Measurements from ENCODE around the gene NLE1. TPM values are rescaled to one million over a fixed set of nuclear protein-coding genes. Genes with fewer than 3 reads are reported as not detected.

The NLE1 gene
- total RNA-seq, 2 experiments from 2014 or later: 30.3 to 34.1 TPM

GRCh38 chr17:35144840-35145239 lies 2.7 kb upstream of the NLE1 start:
- H4K20me1 ChIP-seq (ENCODE audit: insufficient read depth, low read length): peaks cover 6% of the 10 kb centered on the region
- H3K4me1 ChIP-seq (ENCODE audit: insufficient read depth, low read length, poor library complexity, severe bottlenecking): peaks cover 14% of the 10 kb centered on the region
- intact Hi-C loops (cut with micrococcal nuclease; ENCODE audit: unreplicated experiment): no loop called here
- H3K9me3 ChIP-seq (ENCODE audit: low read length): no peaks in the 10 kb centered on the region
- POLR2A ChIA-PET: interaction anchor here (0.6 kb wide), 1 partner anchor 1070 kb away, joined by 6 read pairs; no protein-coding TSS in a partner anchor
- no peak overlapping the region for H3K27ac ChIP-seq (ENCODE audit: low read depth, low read length, poor library complexity, severe bottlenecking)
- no peak overlapping the region for H3K4me3 ChIP-seq (ENCODE audit: low read depth, low read length, poor library complexity, severe bottlenecking)
- TF ChIP-seq EZH2phosphoT487 (IDR thresholded peaks at IDR 0.05; ENCODE audit: borderline replicate concordance, low read depth, low read length): no peak
- no peak for TF ChIP-seq CTCF (conservative IDR thresholded peaks at IDR 0.05; ENCODE audit: low read length)
- no peaks in the 10 kb centered on the region for H3K9me2 ChIP-seq (ENCODE audit: insufficient read depth, low read length)
- H2AFZ ChIP-seq (ENCODE audit: low read length): no peak overlapping the region
- H3K79me2 ChIP-seq (ENCODE audit: insufficient read depth, low read depth, low read length): peaks cover 22% of the 10 kb centered on the region
- CTCF ChIA-PET (ENCODE audit: unreplicated experiment): no interaction called here
- H3K4me2 ChIP-seq (ENCODE audit: low read length): no peak overlapping the region
- H3K36me3 ChIP-seq (ENCODE audit: insufficient read depth, low read length): peaks cover 10% of the 10 kb centered on the region
- no TSS peak for BruUV-seq (replicated peaks)
- no peak for DNase-seq (ENCODE audit: low spot score)

GRCh38 chr17:35142467-35142796 lies 329 bp upstream of the NLE1 start:
- TF ChIP-seq CTCF (conservative IDR thresholded peaks at IDR 0.05; ENCODE audit: low read length) (no peak), EZH2phosphoT487 (IDR thresholded peaks at IDR 0.05; ENCODE audit: borderline replicate concordance, low read depth, low read length) (no peak)
- Histone ChIP-seq H3K9me2 (ENCODE audit: insufficient read depth, low read length) (no peaks in the 10 kb centered on the region), H3K4me1 (ENCODE audit: insufficient read depth, low read length, poor library complexity, severe bottlenecking) (peaks cover 16% of the 10 kb centered on the region), H3K36me3 (ENCODE audit: insufficient read depth, low read length) (peaks cover 34% of the 10 kb centered on the region), H3K4me3 (ENCODE audit: low read depth, low read length, poor library complexity, severe bottlenecking) (peak overlapping the region; percentile 99), H3K9me3 (ENCODE audit: low read length) (no peaks in the 10 kb centered on the region), H4K20me1 (ENCODE audit: insufficient read depth, low read length) (peaks cover 9% of the 10 kb centered on the region), H2AFZ (ENCODE audit: low read length) (peak overlapping the region; percentile 77; the same call in 1 of the 2 replicates), H3K79me2 (ENCODE audit: insufficient read depth, low read depth, low read length) (peaks cover 30% of the 10 kb centered on the region), H3K4me2 (ENCODE audit: low read length) (peak overlapping the region; percentile 26; the same call in 1 of the 2 replicates), H3K27ac (ENCODE audit: low read depth, low read length, poor library complexity, severe bottlenecking) (no peak overlapping the region)
- ChIA-PET POLR2A (no interaction called here), CTCF (ENCODE audit: unreplicated experiment) (interaction anchor here (0.5 kb wide), 1 partner anchor 171 kb away, joined by 3 read pairs; no protein-coding TSS in a partner anchor)
- intact Hi-C loops (cut with micrococcal nuclease; ENCODE audit: unreplicated experiment): loop anchor here (2.0 kb wide), 1 partner anchor 100 kb away; the partner anchor contains the start of gene SLFN5
- DNase-seq (ENCODE audit: low spot score): no peak
- BruUV-seq (replicated peaks): no TSS peak

GRCh38 chr17:35138218-35138617 lies 3.9 kb downstream of the NLE1 start:
- H3K9me2 ChIP-seq (ENCODE audit: insufficient read depth, low read length): no peaks in the 10 kb centered on the region
- no peaks in the 10 kb centered on the region for H3K9me3 ChIP-seq (ENCODE audit: low read length)
- no peak overlapping the region for H3K27ac ChIP-seq (ENCODE audit: low read depth, low read length, poor library complexity, severe bottlenecking)
- H3K79me2 ChIP-seq (ENCODE audit: insufficient read depth, low read depth, low read length): peaks cover 30% of the 10 kb centered on the region
- peaks cover 16% of the 10 kb centered on the region for H3K4me1 ChIP-seq (ENCODE audit: insufficient read depth, low read length, poor library complexity, severe bottlenecking)
- DNase-seq (ENCODE audit: low spot score): no peak
- H4K20me1 ChIP-seq (ENCODE audit: insufficient read depth, low read length): peaks cover 9% of the 10 kb centered on the region
- POLR2A ChIA-PET: interaction anchor here (0.6 kb wide), 1 partner anchor 18 kb away, joined by 4 read pairs; no protein-coding TSS in a partner anchor
- CTCF ChIA-PET (ENCODE audit: unreplicated experiment): no interaction called here
- intact Hi-C loops (cut with micrococcal nuclease; ENCODE audit: unreplicated experiment): no loop called here
- no peak overlapping the region for H3K4me3 ChIP-seq (ENCODE audit: low read depth, low read length, poor library complexity, severe bottlenecking)
- no peak overlapping the region for H2AFZ ChIP-seq (ENCODE audit: low read length)
- no peak for TF ChIP-seq EZH2phosphoT487 (IDR thresholded peaks at IDR 0.05; ENCODE audit: borderline replicate concordance, low read depth, low read length)
- TF ChIP-seq CTCF (conservative IDR thresholded peaks at IDR 0.05; ENCODE audit: low read length): no peak
- peaks cover 77% of the 10 kb centered on the region for H3K36me3 ChIP-seq (ENCODE audit: insufficient read depth, low read length)
- BruUV-seq (replicated peaks): no TSS peak
- no peak overlapping the region for H3K4me2 ChIP-seq (ENCODE audit: low read length)

Data from OCI-LY7 (cell line).